ENCODE results near the gene DNAH5.
"Not testable (repeated sequence)": the region's sequence is repeated elsewhere in the genome, so short reads cannot be mapped to it uniquely, and the experiment has no call there.

Gene DNAH5

GRCh38 chr5:13944560-13945199 lies at the start of gene DNAH5:
Gene DNAH5 (minus strand): TSS chr5:13944688. CDS start chr5:13944438, 250 bp downstream.
- DNase-seq: no peak

- no peak for DNase-seq
Observed at GRCh38 chr5:13993926-13994325, 49.4 kb upstream of the DNAH5 start.

- DNase-seq: no peak
Observed at GRCh38 chr5:13992795-13993194, 48.3 kb upstream of the DNAH5 start.

GRCh38 chr5:13991365-13991764 lies 46.9 kb upstream of the DNAH5 start:
- no peak for DNase-seq

- no peak for DNase-seq
Observed at GRCh38 chr5:13990896-13991295, 46.4 kb upstream of the DNAH5 start.

GRCh38 chr5:13989832-13990231 lies 45.3 kb upstream of the DNAH5 start:
- no peak for DNase-seq

GRCh38 chr5:13987843-13988464 lies 43.5 kb upstream of the DNAH5 start:
- DNase-seq: no peak

- DNase-seq: no peak
Observed at GRCh38 chr5:13985731-13986418, 41.4 kb upstream of the DNAH5 start.

- not testable (repeated sequence) for DNase-seq
Observed at GRCh38 chr5:13984888-13985287, 40.4 kb upstream of the DNAH5 start.

- no peak for DNase-seq
Observed at GRCh38 chr5:13976867-13977830, 32.7 kb upstream of the DNAH5 start.

GRCh38 chr5:13976223-13976622 lies 31.7 kb upstream of the DNAH5 start:
- no peak for DNase-seq

- no peak for DNase-seq
Observed at GRCh38 chr5:13975246-13975645, 30.8 kb upstream of the DNAH5 start.

- no peak for DNase-seq
Observed at GRCh38 chr5:13973724-13974123, 29.2 kb upstream of the DNAH5 start.

GRCh38 chr5:13972029-13972428 lies 27.5 kb upstream of the DNAH5 start:
- no peak for DNase-seq

- DNase-seq: no peak
Observed at GRCh38 chr5:13957032-13957645, 12.7 kb upstream of the DNAH5 start.

- no peak for DNase-seq
Observed at GRCh38 chr5:13956471-13956870, 12.0 kb upstream of the DNAH5 start.

- DNase-seq: no peak
Observed at GRCh38 chr5:13955896-13956295, 11.4 kb upstream of the DNAH5 start.

GRCh38 chr5:13946111-13946510 lies 1.6 kb upstream of the DNAH5 start:
- DNase-seq: no peak

- DNase-seq: no peak
Observed at GRCh38 chr5:13945271-13945670, 783 bp upstream of the DNAH5 start.

GRCh38 chr5:13943676-13944075 lies 812 bp downstream of the DNAH5 start:
- no peak for DNase-seq

GRCh38 chr5:13941468-13941867 lies 3.0 kb downstream of the DNAH5 start:
- no peak for DNase-seq

GRCh38 chr5:13939638-13940037 lies 4.8 kb downstream of the DNAH5 start:
- no peak for DNase-seq

- no peak for DNase-seq
Observed at GRCh38 chr5:13934921-13935320, 9.6 kb downstream of the DNAH5 start.

Measured in activated naive CD4-positive, alpha-beta T cell (primary cell).